GM19035 (cell line): ENCODE results near the gene SLC22A3.
"Not testable (repeated sequence)": the region's sequence is repeated elsewhere in the genome, so short reads cannot be mapped to it uniquely, and the experiment has no call there.

Experiments used
- ATAC-seq: cut with Tn5 transposase; IDR thresholded peaks from one replicate; pipeline ENCODE4 v1.9.1; 2021; ENCODE audit not compliant: unreplicated experiment

Gene SLC22A3

DNA sequence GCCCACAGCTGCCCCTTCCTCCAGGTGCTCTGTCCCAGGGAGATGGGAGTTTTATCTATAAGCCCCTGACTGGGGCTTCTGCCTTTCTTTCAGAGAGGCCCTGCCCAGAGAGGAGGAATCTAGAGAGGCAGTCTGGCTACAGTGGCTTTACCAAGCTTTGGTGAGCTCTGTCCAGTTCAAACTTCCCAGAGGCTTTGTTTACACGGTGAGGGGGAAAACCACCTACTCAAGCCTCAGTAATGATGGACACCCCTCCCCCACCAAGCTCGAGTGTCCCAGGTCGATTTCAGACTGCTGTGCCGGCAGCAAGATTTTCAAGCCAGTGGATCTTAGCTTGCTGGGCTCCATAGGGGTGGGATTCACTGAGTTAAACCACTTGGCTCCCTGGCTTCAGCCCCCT, 25.4 kb downstream of the SLC22A3 start:
- ATAC-seq, result not testable (repeated sequence)

- ATAC-seq, result no peak
Observed at GRCh38 chr6:160374836-160375560, 26.8 kb downstream of the SLC22A3 start.

- no peak for ATAC-seq
Observed at GRCh38 chr6:160375561-160375949, 27.4 kb downstream of the SLC22A3 start.

GRCh38 chr6:160376445-160376844, 28.3 kb downstream of the SLC22A3 start:
- no peak for ATAC-seq

DNA sequence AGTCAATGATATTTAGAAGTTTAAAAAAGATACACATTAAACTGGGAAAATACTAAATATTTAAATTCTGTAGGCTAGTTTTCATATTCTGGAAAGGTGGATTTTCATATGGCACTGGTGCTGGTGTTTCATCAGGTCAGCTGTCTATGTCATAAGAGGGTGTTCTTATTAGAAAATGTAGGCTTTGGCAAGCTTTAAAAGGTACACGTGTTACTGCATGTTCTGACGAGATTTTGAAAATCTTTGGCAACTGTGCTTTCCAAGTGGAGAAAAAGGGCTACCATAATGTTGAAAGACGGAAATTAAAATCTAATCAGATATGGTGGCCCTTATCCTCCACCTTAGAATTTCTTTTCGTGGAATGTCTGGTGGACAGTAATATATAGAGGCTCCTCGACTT, 30.0 kb downstream of the SLC22A3 start:
- no peak for ATAC-seq

GRCh38 chr6:160378882-160379281, 30.7 kb downstream of the SLC22A3 start:
- no peak for ATAC-seq

DNA sequence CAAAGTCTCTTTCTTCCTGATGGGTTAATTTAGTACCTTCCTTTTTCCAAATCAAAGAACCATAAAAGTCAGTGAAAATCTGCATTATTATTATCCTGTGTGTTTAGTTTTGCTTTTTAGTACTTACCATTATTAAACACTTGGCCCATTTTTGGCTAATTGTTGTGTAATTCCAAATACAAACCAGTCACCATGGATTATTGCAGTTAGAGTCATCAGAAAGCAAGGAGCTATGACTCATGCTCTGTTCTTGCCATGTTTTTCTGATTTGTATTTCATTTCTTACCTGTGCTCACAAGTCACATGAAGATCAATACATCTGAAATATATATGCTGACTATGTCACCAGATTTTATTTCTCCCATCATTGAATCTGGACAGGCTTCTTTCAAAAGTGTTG, 31.3 kb downstream of the SLC22A3 start:
- ATAC-seq, result no peak

DNA sequence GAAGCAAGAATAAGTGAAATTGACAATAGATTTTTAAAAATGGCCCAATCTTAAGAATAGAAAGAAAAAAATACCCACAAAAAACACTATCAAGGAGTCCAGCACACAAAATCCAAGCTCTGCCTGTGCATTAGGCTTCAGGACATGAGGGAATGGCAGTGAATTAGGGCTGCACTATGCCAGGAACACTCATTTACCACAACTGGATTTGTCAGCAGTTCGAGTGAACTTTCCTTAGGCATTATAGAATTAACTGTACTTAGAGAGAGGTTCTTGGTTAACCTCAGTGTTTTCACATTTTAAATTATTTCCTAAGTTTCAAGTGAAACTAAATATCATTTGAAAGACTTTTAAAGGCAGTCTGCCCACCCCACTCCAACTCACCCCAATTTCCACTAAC, 34.8 kb downstream of the SLC22A3 start:
- ATAC-seq, result no peak

- ATAC-seq, result no peak
Observed at GRCh38 chr6:160386869-160387530, 38.8 kb downstream of the SLC22A3 start.

DNA sequence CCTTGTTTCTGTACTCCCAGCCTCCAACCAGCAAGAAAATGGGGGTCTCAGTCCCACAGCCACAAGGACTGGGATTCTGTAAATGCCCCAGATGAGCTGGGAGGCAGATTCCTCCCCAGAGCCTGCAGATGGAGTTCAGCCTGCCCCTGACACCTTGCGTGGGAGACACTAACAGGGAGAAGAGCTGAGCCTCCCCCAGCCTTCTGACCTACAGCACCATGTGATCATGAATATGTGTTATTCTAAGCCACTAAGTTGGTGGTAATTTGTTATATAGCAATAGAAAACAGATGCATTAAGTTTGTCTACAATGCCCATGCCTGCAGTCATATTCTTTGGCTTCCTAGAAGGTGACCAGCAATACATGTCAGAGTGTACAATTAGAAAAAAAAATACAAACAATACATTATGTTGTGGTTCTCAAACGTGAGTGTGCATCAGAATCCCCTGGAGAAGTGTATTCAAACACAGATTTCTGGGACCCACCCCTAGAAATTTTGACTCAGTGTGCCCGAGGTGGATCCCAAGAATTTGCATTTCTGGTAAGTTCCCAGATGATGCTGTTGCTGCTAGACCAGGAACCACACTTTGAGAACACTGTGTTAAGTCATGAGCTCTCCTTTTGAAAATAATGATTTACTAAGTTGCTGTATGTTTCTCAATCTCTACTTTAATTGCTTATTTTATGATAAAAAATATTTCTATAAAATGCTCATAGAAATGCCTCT, 39.9 kb downstream of the SLC22A3 start:
- no peak for ATAC-seq

- ATAC-seq, result no peak
Observed at GRCh38 chr6:160388922-160389321, 40.7 kb downstream of the SLC22A3 start.

DNA sequence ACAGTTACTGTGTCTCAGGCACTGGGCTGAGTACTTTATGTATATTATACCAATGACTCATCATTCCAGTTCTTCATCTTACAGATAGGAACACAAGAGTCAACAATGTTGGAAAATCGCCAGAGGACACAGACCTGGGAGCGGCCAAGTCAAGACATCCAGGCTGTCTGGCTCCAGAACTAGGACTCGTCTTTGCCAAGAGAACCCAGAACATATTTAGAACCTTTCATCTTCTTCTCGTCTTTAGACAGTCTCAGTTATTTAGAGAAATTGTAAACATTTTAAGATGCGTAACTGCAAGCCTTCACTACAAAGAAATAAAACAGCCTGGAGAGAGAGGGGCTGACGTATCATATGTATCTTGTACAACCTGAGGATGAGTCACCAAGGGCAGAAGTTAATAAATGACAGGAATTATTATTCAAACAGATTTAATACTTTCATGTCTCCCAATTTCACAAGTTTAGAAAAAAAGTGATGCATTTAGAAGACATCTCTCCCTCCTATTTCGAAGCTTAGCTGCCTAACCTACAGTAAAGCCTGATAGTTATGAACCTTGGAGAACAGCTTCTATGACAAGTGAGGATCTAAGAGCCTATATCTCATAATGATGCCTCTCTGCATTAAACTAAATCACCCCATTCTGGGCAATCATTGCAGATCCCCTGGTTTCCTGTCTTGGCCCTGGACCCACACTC, 43.4 kb downstream of the SLC22A3 start:
- no peak for ATAC-seq

DNA sequence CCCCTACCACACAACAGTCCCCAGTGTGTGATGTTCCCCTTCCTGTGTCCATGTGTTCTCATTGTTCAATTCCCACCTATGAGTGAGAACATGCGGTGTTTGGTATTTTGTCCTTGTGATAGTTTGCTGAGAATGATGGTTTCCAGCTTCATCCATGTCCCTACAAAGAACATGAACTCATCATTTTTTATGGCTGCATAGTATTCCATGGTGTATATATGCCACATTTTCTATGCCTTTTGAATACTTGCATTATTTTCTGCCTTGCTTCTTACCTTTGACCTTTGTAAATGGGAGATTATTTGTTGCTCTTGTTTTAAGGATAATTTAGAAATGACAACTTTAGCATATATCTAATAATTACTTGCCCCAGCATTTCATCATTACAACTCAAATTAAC, 45.3 kb downstream of the SLC22A3 start:
- ATAC-seq, result not testable (repeated sequence)

DNA sequence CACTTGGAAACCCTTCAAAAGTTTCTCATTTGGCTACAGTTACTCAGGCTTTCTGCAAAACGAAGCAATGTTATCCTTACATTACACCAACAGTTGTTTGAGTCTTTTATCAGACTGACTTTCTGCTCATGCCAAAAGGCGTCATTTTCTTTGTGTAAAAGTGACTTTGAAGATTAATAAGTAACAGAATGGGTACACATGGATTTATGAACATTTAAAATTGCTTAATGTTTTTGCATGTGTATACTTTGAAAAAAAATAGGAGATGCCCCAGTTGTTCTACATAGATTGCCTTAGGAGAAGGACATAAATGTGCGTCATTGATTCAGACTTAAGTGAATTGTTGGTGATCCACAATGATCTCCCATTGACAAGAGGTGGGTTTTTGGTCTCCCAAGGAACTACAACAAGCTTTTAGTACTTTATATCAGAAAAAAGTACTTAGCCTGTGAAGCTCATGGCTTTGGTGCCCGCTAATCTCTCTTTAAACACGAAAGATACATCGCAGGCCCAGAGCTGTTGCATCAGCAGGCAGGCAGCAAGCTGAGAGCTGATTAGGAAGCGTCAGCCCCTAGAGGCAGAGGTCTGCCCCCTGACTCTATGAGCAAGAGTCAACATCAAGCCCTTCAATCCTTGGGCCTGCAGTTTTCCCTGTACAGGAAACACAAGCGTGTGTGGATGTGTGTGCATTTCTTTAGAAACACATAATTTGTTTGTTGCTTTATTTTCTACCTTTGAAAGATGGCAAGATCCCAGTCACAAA, 45.9 kb downstream of the SLC22A3 start:
- no peak for ATAC-seq

DNA sequence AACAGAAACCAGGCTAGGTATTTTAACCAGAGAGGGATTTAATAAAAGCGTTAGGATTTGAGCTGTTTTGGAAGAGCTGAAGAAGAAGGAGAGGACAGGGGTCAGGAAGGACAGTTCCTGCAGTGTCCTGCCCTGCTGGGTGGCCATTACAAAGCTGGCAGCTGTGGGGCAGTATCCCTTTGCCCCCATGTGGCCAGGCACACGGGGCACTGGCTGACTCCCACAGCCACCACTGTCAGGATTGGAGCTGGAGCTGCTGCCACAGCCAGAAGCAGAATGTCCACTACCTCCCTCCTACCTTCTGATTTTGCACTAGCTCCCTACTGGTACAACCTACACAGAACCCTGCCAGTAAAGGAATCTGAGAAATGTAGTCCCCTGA, 46.5 kb downstream of the SLC22A3 start:
- no peak for ATAC-seq

GRCh38 chr6:160395187-160395586, 47.0 kb downstream of the SLC22A3 start:
- no peak for ATAC-seq

GRCh38 chr6:160396292-160396691, 48.1 kb downstream of the SLC22A3 start:
- no peak for ATAC-seq

GRCh38 chr6:160398674-160399271, 50.6 kb downstream of the SLC22A3 start:
- ATAC-seq, result peak; percentile 97

GRCh38 chr6:160400446-160400845, 52.3 kb downstream of the SLC22A3 start:
- no peak for ATAC-seq

DNA sequence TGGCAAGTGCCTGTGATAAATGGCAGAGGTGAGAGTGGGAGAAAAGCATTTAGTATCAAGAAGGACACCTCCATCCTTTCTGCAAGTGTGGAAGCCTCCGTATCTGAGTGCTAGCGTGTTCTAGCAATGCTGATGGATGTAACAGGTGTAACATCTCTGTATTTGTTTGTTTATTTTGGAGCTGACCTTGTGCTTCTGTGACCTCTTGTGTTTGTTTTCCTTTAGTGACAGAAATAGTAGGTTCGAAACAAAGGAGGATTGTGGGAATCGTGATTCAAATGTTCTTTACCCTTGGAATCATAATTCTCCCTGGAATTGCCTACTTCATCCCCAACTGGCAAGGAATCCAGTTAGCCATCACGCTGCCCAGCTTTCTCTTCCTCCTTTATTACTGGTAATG, 60.4 kb downstream of the SLC22A3 start:
- no peak for ATAC-seq
